ENCODE data around the gene PLCD3.

GRCh38 chr17:45149037-45149668 is 16.8 kb upstream of the PLCD3 start:
- TF ChIP-seq YY1 (IDR thresholded peaks at IDR 0.05; ENCODE audit: insufficient read depth, insufficient read length) (no peak), ZNF274 (IDR thresholded peaks at IDR 0.05; ENCODE audit: low read depth, low read length) (no peak), SUZ12 (IDR thresholded peaks at IDR 0.05; ENCODE audit: extremely low read depth, insufficient read depth, insufficient read length) (no peak)

All from NT2/D1 (cell line).